Neural cell (in vitro differentiated cells): ENCODE data around the gene GALNT1. TPM values are rescaled to one million over a fixed set of nuclear protein-coding genes. Genes with fewer than 3 reads are reported as not detected.

Experiments used
- H2AFZ ChIP-seq: fragments of 200-600, 300-800 bp; sonication (generic), shearing (Covaris generic); 2 replicates; pipeline ENCODE4 v1.6.0; 2014; ENCODE audit warnings: low read depth, mild to moderate bottlenecking, antibody characterized with exemption, low read length, moderate library complexity
- H3F3A ChIP-seq: fragments of 200-600 bp; shearing (Covaris generic); 2 replicates; pipeline ENCODE4 v1.6.1; 2016; ENCODE audit warnings: mild to moderate bottlenecking, moderate library complexity, mixed read lengths, antibody characterized with exemption, low read length; ENCODE audit not compliant: insufficient read depth, poor library complexity, severe bottlenecking
- H3K27ac ChIP-seq: fragments of 200-600, 300-800 bp; sonication (generic), shearing (Covaris generic); 2 replicates; pipeline ENCODE4 v1.5.1; 2014; ENCODE audit warnings: mild to moderate bottlenecking, low read length, moderate library complexity
- H3K27me3 ChIP-seq: fragments of 300-800, 200-600 bp; sonication (generic), shearing (Covaris generic); 2 replicates; pipeline ENCODE4 v1.6.0; 2014; ENCODE audit warnings: mild to moderate bottlenecking, low read depth, low read length, moderate library complexity; ENCODE audit not compliant: insufficient read depth
- H3K36me3 ChIP-seq: fragments of 300-800, 200-600 bp; sonication (generic), shearing (Covaris generic); 2 replicates; pipeline ENCODE4 v1.5.1; 2014; ENCODE audit warnings: mild to moderate bottlenecking, antibody characterized with exemption, low read length, moderate library complexity; ENCODE audit not compliant: insufficient read depth
- H3K4me2 ChIP-seq: fragments of 300-800, 200-600 bp; sonication (generic), shearing (Covaris generic); 2 replicates; pipeline ENCODE4 v1.6.0; 2014; ENCODE audit warnings: mild to moderate bottlenecking, low read length
- H3K4me3 ChIP-seq: fragments of 300-800, 200-600 bp; sonication (generic), shearing (Covaris generic); 2 replicates; pipeline ENCODE4 v1.5.1; 2014; ENCODE audit warnings: mild to moderate bottlenecking, low read length, moderate library complexity
- H3K79me2 ChIP-seq: fragments of 200-600 bp; shearing (Covaris generic); replicated peaks from 2 replicates; pipeline ENCODE4 v1.6.0; 2014; ENCODE audit warnings: mild to moderate bottlenecking, low read length, moderate library complexity; ENCODE audit not compliant: insufficient read depth
- H3K9ac ChIP-seq: fragments of 300-800, 200-600 bp; sonication (generic), shearing (Covaris generic); 2 replicates; pipeline ENCODE4 v1.6.1; 2016; ENCODE audit warnings: mild to moderate bottlenecking, low read length, mixed read lengths
- H3K9me2 ChIP-seq: fragments of 200-600 bp; shearing (Covaris generic); 2 replicates; pipeline ENCODE4 v1.6.1; 2016; ENCODE audit warnings: mild to moderate bottlenecking, low read length, mixed read lengths; ENCODE audit not compliant: insufficient read depth
- H3K9me3 ChIP-seq: fragments of 200-600, 300-800 bp; sonication (generic), shearing (Covaris generic); 2 replicates; pipeline ENCODE4 v1.6.1; 2016; ENCODE audit warnings: mild to moderate bottlenecking, mixed run types, low read length, moderate library complexity, mixed read lengths
- H4K20me1 ChIP-seq: fragments of 200-600 bp; shearing (Covaris generic); 2 replicates; pipeline ENCODE4 v1.6.1; 2016; ENCODE audit warnings: mild to moderate bottlenecking, mixed run types; ENCODE audit not compliant: insufficient read depth
- EP300 ChIP-seq: fragments of 450-650 bp; conservative IDR thresholded peaks from 2 replicates; pipeline ENCODE4 v1.6.1; 2014; ENCODE audit warnings: antibody characterized with exemption, mild to moderate bottlenecking, moderate library complexity; ENCODE audit not compliant: poor library complexity, severe bottlenecking
- EZH2 ChIP-seq: fragments of 200-600, 300-800 bp; shearing (Covaris generic), sonication (generic); IDR thresholded peaks from 2 replicates; pipeline ENCODE4 v1.6.1; 2014; ENCODE audit warnings: antibody characterized with exemption, low read length, borderline replicate concordance, mild to moderate bottlenecking; ENCODE audit not compliant: insufficient read depth, poor library complexity, severe bottlenecking
- MXI1 ChIP-seq: fragments of 450-650 bp; conservative IDR thresholded peaks from 2 replicates; pipeline ENCODE4 v1.6.1; 2014; ENCODE audit warnings: antibody characterized with exemption, mild to moderate bottlenecking; ENCODE audit not compliant: poor library complexity, severe bottlenecking
- POLR2AphosphoS5 ChIP-seq: IDR thresholded peaks from 2 replicates; pipeline ENCODE4 v1.6.1; 2012
- RAD21 ChIP-seq: fragments of 450-650 bp; conservative IDR thresholded peaks from 2 replicates; pipeline ENCODE4 v1.6.1; 2014; ENCODE audit warnings: antibody characterized with exemption, mild to moderate bottlenecking, moderate library complexity
- SMC3 ChIP-seq: fragments of 450-650 bp; conservative IDR thresholded peaks from 2 replicates; pipeline ENCODE4 v1.6.1; 2014; ENCODE audit warnings: antibody characterized with exemption, mild to moderate bottlenecking, moderate library complexity; ENCODE audit not compliant: poor library complexity
- TAF1 ChIP-seq: IDR thresholded peaks from 2 replicates; pipeline ENCODE4 v1.6.1; 2012; ENCODE audit warnings: low read depth
- polyA plus RNA-seq: library from polyadenylated mRNA; depleted of rRNA; stranded (reverse); fragments of >200 nt; gene quantifications from 2 replicates; pipeline ENCODE4 v1.2.3, GENCODE V29; 2014
- TF ChIP-seq, protein P1 (sequence below): fragments of 450-650 bp; IDR thresholded peaks from 2 replicates; pipeline ENCODE4 v1.5.1; 2014; ENCODE audit warnings: antibody characterized with exemption, mild to moderate bottlenecking, moderate library complexity; ENCODE audit not compliant: poor library complexity, severe bottlenecking
- TF ChIP-seq, protein P2 (sequence below): IDR thresholded peaks from 2 replicates; pipeline ENCODE4 v1.6.1; 2012; ENCODE audit warnings: borderline replicate concordance

Gene GALNT1
- polyA plus RNA-seq, 1 donor from 2014 or later: 103 TPM

DNA sequence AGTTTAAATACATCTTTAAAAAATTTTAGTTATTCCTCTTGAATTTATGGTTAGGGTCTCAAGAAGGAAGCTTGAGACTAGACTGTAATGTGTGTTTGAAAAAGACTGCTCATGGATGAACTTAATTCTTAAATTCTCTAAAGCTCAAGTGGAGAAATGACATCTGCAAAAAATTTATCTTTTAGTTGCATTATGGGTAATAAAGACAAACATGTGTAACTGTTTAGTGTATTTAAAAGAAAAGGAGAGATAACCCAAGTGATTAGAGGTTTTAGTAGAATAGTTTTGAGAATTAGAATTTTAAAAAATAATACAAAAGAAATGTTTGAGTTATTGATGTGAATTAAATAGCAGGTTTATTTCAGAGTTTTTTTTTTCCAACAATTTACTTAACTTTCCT lies 36.7 kb downstream of the GALNT1 start:
- Histone ChIP-seq H2AFZ (no peak overlapping the region), H3K9ac (no peak overlapping the region), H3K9me2 (no peaks in the 10 kb centered on the region), H3K79me2 (peaks cover 52% of the 10 kb centered on the region), H4K20me1 (no peaks in the 10 kb centered on the region), H3F3A (no peaks in the 10 kb centered on the region), H3K4me3 (no peak overlapping the region), H3K27ac (no peak overlapping the region), H3K4me2 (no peak overlapping the region), H3K36me3 (no peaks in the 10 kb centered on the region), H3K27me3 (no peaks in the 10 kb centered on the region), H3K9me3 (no peaks in the 10 kb centered on the region)
- no peak for TF ChIP-seq SMC3
- TF ChIP-seq, protein P1, sequence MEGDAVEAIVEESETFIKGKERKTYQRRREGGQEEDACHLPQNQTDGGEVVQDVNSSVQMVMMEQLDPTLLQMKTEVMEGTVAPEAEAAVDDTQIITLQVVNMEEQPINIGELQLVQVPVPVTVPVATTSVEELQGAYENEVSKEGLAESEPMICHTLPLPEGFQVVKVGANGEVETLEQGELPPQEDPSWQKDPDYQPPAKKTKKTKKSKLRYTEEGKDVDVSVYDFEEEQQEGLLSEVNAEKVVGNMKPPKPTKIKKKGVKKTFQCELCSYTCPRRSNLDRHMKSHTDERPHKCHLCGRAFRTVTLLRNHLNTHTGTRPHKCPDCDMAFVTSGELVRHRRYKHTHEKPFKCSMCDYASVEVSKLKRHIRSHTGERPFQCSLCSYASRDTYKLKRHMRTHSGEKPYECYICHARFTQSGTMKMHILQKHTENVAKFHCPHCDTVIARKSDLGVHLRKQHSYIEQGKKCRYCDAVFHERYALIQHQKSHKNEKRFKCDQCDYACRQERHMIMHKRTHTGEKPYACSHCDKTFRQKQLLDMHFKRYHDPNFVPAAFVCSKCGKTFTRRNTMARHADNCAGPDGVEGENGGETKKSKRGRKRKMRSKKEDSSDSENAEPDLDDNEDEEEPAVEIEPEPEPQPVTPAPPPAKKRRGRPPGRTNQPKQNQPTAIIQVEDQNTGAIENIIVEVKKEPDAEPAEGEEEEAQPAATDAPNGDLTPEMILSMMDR: no peak

DNA sequence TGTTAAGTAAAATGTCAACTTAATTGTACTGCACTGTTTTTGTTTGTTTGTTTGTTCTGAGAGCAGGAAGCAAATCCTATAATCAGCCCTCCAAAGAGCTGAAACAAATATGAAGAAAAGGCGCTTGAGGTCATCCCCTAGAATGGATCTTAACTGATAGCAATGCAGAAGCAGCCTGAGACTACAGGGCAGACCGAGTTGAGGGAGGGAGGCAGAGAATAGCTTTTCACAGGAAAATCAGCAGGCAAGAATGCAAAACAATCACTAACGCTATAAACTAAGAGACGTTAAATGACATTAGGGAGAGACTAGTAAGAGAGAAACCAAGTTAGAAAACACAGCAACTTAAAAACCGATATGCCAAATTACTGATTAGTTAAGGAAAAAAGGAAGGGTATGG lies 37.2 kb downstream of the GALNT1 start:
- no peaks in the 10 kb centered on the region for H3K36me3 ChIP-seq
- no peaks in the 10 kb centered on the region for H3K27me3 ChIP-seq
- H3K27ac ChIP-seq: no peak overlapping the region
- no peaks in the 10 kb centered on the region for H4K20me1 ChIP-seq
- H2AFZ ChIP-seq: no peak overlapping the region
- no peak overlapping the region for H3K4me3 ChIP-seq
- no peak overlapping the region for H3K4me2 ChIP-seq
- no peaks in the 10 kb centered on the region for H3K9me2 ChIP-seq
- H3K79me2 ChIP-seq: peaks cover 56% of the 10 kb centered on the region
- TF ChIP-seq EZH2 (no peak), TAF1 (no peak), SMC3 (no peak), MXI1 (no peak), POLR2AphosphoS5 (no peak), EP300 (no peak), RAD21 (no peak)
- TF ChIP-seq, protein P2, sequence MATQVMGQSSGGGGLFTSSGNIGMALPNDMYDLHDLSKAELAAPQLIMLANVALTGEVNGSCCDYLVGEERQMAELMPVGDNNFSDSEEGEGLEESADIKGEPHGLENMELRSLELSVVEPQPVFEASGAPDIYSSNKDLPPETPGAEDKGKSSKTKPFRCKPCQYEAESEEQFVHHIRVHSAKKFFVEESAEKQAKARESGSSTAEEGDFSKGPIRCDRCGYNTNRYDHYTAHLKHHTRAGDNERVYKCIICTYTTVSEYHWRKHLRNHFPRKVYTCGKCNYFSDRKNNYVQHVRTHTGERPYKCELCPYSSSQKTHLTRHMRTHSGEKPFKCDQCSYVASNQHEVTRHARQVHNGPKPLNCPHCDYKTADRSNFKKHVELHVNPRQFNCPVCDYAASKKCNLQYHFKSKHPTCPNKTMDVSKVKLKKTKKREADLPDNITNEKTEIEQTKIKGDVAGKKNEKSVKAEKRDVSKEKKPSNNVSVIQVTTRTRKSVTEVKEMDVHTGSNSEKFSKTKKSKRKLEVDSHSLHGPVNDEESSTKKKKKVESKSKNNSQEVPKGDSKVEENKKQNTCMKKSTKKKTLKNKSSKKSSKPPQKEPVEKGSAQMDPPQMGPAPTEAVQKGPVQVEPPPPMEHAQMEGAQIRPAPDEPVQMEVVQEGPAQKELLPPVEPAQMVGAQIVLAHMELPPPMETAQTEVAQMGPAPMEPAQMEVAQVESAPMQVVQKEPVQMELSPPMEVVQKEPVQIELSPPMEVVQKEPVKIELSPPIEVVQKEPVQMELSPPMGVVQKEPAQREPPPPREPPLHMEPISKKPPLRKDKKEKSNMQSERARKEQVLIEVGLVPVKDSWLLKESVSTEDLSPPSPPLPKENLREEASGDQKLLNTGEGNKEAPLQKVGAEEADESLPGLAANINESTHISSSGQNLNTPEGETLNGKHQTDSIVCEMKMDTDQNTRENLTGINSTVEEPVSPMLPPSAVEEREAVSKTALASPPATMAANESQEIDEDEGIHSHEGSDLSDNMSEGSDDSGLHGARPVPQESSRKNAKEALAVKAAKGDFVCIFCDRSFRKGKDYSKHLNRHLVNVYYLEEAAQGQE: no peak
- TF ChIP-seq, protein P1: no peak
- no peaks in the 10 kb centered on the region for H3K9me3 ChIP-seq
- H3F3A ChIP-seq: no peaks in the 10 kb centered on the region
- no peak overlapping the region for H3K9ac ChIP-seq
